Cardiac muscle cell (in vitro differentiated cells and primary cell): ENCODE data around the gene WDFY2. TPM values are rescaled to one million over a fixed set of nuclear protein-coding genes. Genes with fewer than 3 reads are reported as not detected.
"Not testable (repeated sequence)": the region's sequence is repeated elsewhere in the genome, so short reads cannot be mapped to it uniquely, and the experiment has no call there.

Experiments
- DNase-seq, 2 donors: peaks; one replicate each; pipeline versions ENCODE4 v3.0.0 to v3.0.0-alpha.2; 2010 to 2017; ENCODE audit warnings: low read depth in 1 of 2, low spot score in 1 of 2
- H3K27ac ChIP-seq: fragments of 200-600 bp; sonication (generic); 2 replicates; pipeline ENCODE4 v1.5.1; 2016
- H3K27me3 ChIP-seq: fragments of 200-600 bp; sonication (generic); 2 replicates; pipeline ENCODE4 v1.6.0; 2016; ENCODE audit warnings: control low read depth
- H3K36me3 ChIP-seq: fragments of 200-600 bp; sonication (generic); 2 replicates; pipeline ENCODE4 v1.5.1; 2016; ENCODE audit warnings: control low read depth
- H3K4me1 ChIP-seq: fragments of 200-600 bp; sonication (generic); 2 replicates; pipeline ENCODE4 v1.8.1; 2017; ENCODE audit warnings: low read depth, mild to moderate bottlenecking, mixed run types
- H3K4me3 ChIP-seq: fragments of 200-600 bp; sonication (generic); 2 replicates; pipeline ENCODE4 v1.5.1; 2016; ENCODE audit warnings: mild to moderate bottlenecking
- H3K9me3 ChIP-seq: fragments of 200-600 bp; sonication (generic); 2 replicates; pipeline ENCODE4 v1.5.1; 2017; ENCODE audit warnings: low read depth, mild to moderate bottlenecking, control low read depth
- CTCF ChIP-seq: IDR thresholded peaks from 2 replicates; pipeline ENCODE4 v1.5.1; 2012; ENCODE audit warnings: low read depth, mild to moderate bottlenecking, low read length
- polyA plus RNA-seq: library from polyadenylated mRNA; unstranded; fragments of >200 nt; fragmentation: Nextera tagmentation; extraction: Ambion mirVana; gene quantifications from 2 replicates; pipeline ENCODE4 v1.2.1, GENCODE V29; 2016
- total RNA-seq: library from RNA; depleted of rRNA; stranded (reverse); fragments of >200 nt; gene quantifications from 2 replicates; pipeline ENCODE4 v1.2.3, GENCODE V29; 2016

Gene WDFY2
- total and polyA plus RNA-seq, 2 experiments from 2014 or later: 9.1 to 20.4 TPM

- no peak for DNase-seq
- Histone ChIP-seq H3K9me3 (no peaks in the 10 kb centered on the region), H3K27me3 (no peaks in the 10 kb centered on the region), H3K36me3 (no peaks in the 10 kb centered on the region), H3K4me1 (peaks cover 55% of the 10 kb centered on the region), H3K27ac (peak overlapping the region; percentile 63), H3K4me3 (no peak overlapping the region)
- no peak for TF ChIP-seq CTCF
These were observed 6.1 kb downstream of the WDFY2 start for GRCh38 chr13:51590231-51590970.

GRCh38 chr13:51590971-51591627, 6.8 kb downstream of the WDFY2 start:
- Histone ChIP-seq H3K4me1 (peaks cover 50% of the 10 kb centered on the region), H3K4me3 (no peak overlapping the region), H3K9me3 (no peaks in the 10 kb centered on the region), H3K36me3 (no peaks in the 10 kb centered on the region), H3K27ac (peak overlapping the region; percentile 63), H3K27me3 (no peaks in the 10 kb centered on the region)
- no peak for TF ChIP-seq CTCF
- peak; percentile 52 to 96 for DNase-seq

GRCh38 chr13:51591938-51592337, 7.7 kb downstream of the WDFY2 start:
- Histone ChIP-seq H3K4me1 (peaks cover 48% of the 10 kb centered on the region), H3K27ac (peak overlapping the region; percentile 63)
- not testable (repeated sequence) for H3K4me3 ChIP-seq, H3K36me3 ChIP-seq, DNase-seq, H3K27me3 ChIP-seq, H3K9me3 ChIP-seq

- no peak for DNase-seq
- Histone ChIP-seq H3K4me1 (peaks cover 30% of the 10 kb centered on the region), H3K9me3 (no peaks in the 10 kb centered on the region), H3K4me3 (no peak overlapping the region), H3K27me3 (no peaks in the 10 kb centered on the region), H3K36me3 (no peaks in the 10 kb centered on the region), H3K27ac (no peak overlapping the region)
- no peak for TF ChIP-seq CTCF
These were observed 10.2 kb downstream of the WDFY2 start for GRCh38 chr13:51594432-51594831.

GRCh38 chr13:51595416-51595815, 11.2 kb downstream of the WDFY2 start:
- H3K4me3 ChIP-seq: no peak overlapping the region
- DNase-seq: no peak
- no peaks in the 10 kb centered on the region for H3K27me3 ChIP-seq
- H3K36me3 ChIP-seq: no peaks in the 10 kb centered on the region
- no peak for TF ChIP-seq CTCF
- H3K9me3 ChIP-seq: no peaks in the 10 kb centered on the region
- H3K27ac ChIP-seq: no peak overlapping the region
- H3K4me1 ChIP-seq: peaks cover 20% of the 10 kb centered on the region

GRCh38 chr13:51596541-51596940, 12.3 kb downstream of the WDFY2 start:
- Histone ChIP-seq H3K4me1 (peaks cover 8% of the 10 kb centered on the region), H3K27me3 (no peaks in the 10 kb centered on the region), H3K4me3 (no peak overlapping the region), H3K36me3 (no peaks in the 10 kb centered on the region), H3K9me3 (no peaks in the 10 kb centered on the region), H3K27ac (no peak overlapping the region)
- no peak for TF ChIP-seq CTCF
- no peak for DNase-seq
